Lung (tissue), 16 donors: ENCODE data around the gene SLC10A7. TPM values are rescaled to one million over a fixed set of nuclear protein-coding genes. Genes with fewer than 3 reads are reported as not detected.
A peak's percentile ranks its signal among the peaks of the same experiment; 100 is the strongest.

Source experiments
- ATAC-seq: fragments of 200-7000 bp; cut with Tn5 transposase; one replicate; pipeline ENCODE4 v1.9.1; 2020; ENCODE audit warnings: moderate number of reproducible peaks; ENCODE audit not compliant: insufficient read depth, low FRiP score
- DNase-seq, 3 donors: peaks; one replicate each; pipeline ENCODE4 v3.0.0-alpha.2; 2013 to 2017
- H3K27ac ChIP-seq, 2 donors: one replicate each; pipeline ENCODE4 v1.5.1; 2013; ENCODE audit warnings: mild to moderate bottlenecking in 2 of 2, moderate library complexity in 2 of 2, control low read depth in 1 of 2, inconsistent platforms in 1 of 2, low read depth in 1 of 2, low read length in 1 of 2
- H3K27me3 ChIP-seq, 3 donors: one replicate each; pipeline ENCODE4 v1.5.1; 2013; ENCODE audit warnings: low read length in 2 of 3; ENCODE audit not compliant: control insufficient read depth in 3 of 3, insufficient read depth in 3 of 3
- H3K36me3 ChIP-seq, 4 donors: one replicate each; pipeline ENCODE4 v1.5.1; 2013; ENCODE audit warnings: low read length in 4 of 4, mild to moderate bottlenecking in 1 of 4, moderate library complexity in 1 of 4; ENCODE audit not compliant: control insufficient read depth in 4 of 4, insufficient read depth in 4 of 4
- H3K4me1 ChIP-seq, 5 donors: one replicate each; pipeline ENCODE4 v1.5.1; 2013; ENCODE audit warnings: low read length in 5 of 5, mild to moderate bottlenecking in 2 of 5, moderate library complexity in 1 of 5; ENCODE audit not compliant: control insufficient read depth in 5 of 5, insufficient read depth in 5 of 5
- H3K4me3 ChIP-seq: one replicate; pipeline ENCODE4 v1.5.1; 2013; ENCODE audit warnings: mild to moderate bottlenecking, control low read depth, moderate library complexity
- H3K9ac ChIP-seq, 2 donors: one replicate each; pipeline ENCODE4 v1.5.1; 2013; ENCODE audit warnings: low read length in 2 of 2, control low read depth in 1 of 2; ENCODE audit not compliant: insufficient read depth in 1 of 2
- H3K9me3 ChIP-seq, 4 donors: one replicate each; pipeline ENCODE4 v1.5.1; 2013; ENCODE audit warnings: low read length in 3 of 4, mild to moderate bottlenecking in 1 of 4, moderate library complexity in 1 of 4; ENCODE audit not compliant: control insufficient read depth in 4 of 4, insufficient read depth in 3 of 4
- CTCF ChIP-seq: IDR thresholded peaks from 2 replicates; pipeline ENCODE4 v1.5.1; 2012; ENCODE audit warnings: mild to moderate bottlenecking; ENCODE audit errors: control extremely low read depth, extremely low read depth
- whole genome bisulfite sequencing, 2 donors: extraction: QIAGEN DNeasy Blood & Tissue Kit; methylation state at CpG; one replicate each; pipeline ENCODE4 v1.1.7; 2013; 5-methylcytosine and 5-hydroxymethylcytosine counted together
- long read RNA-seq, 5 donors: transcript quantifications; one replicate each; lab custom pipeline, GENCODE V29; 2026
- polyA plus RNA-seq, 2 donors: library from polyadenylated mRNA; stranded (reverse); fragments of 200-250 nt; gene quantifications; one replicate each; pipeline ENCODE4 v1.2.1, GENCODE V29; 2013
- total RNA-seq, 2 donors: library from RNA; depleted of rRNA in 1 of 2; stranded (reverse); fragments of >200 nt in 1 of 2; gene quantifications; one replicate each; pipeline ENCODE4 v1.2.1, GENCODE V29; 2014 to 2021
- donor health status: control.
- donor health status: control.
- donor health status: Bipolar disorder and iron deficiency.
- donor health status: healthy.
- donor health status: DM: yes; HTN: yes; CAD: no.

The SLC10A7 gene
- total RNA-seq (10 to 100 TPM; 18.9 to 33.4 TPM), polyA plus RNA-seq (1 to 10 TPM; 3.2 to 7.7 TPM)
- long read RNA-seq, donor 1: 0 reads
- long read RNA-seq, donor 2: 0 reads
- long read RNA-seq, donor 3: 0 reads
- long read RNA-seq, donor 4: 0 reads
- long read RNA-seq, donor 5, partial matches to known transcripts: 0 of 4 reads
- long read RNA-seq, donor 5, other reads (novel, unspliced or antisense): 0 of 4 reads

GRCh38 chr4:146521541-146522097, at the start of gene SLC10A7:
SLC10A7 (minus strand) TSS chr4:146521940; CDS start chr4:146521717, 223 bp downstream.
- ATAC-seq (peak; percentile 87), DNase-seq (peak; percentile 83 to 90 (median 85))
- Histone ChIP-seq H3K27me3 (no peaks in the 10 kb centered on the region), H3K9me3 (no peaks in the 10 kb centered on the region), H3K4me1 (peaks cover 3 to 22% (median 9%) of the 10 kb centered on the region in 5 donors), H3K27ac (peak within 1 kb of the TSS; percentile 86 to 91), H3K4me3 (peak within 1 kb of the TSS; percentile 78), H3K9ac (peak within 1 kb of the TSS; percentile 96 to 97), H3K36me3 (peaks cover 0 to 2% (median under 1%) of the 10 kb centered on the region in 4 donors)
- no peak for TF ChIP-seq CTCF
- 1% methylated on average over 30 of the region's 30 CpGs for WGBS, 2 donors

GRCh38 chr4:146567396-146567795, 45.7 kb upstream of the SLC10A7 start:
- H3K36me3 ChIP-seq: no peaks in the 10 kb centered on the region
- TF ChIP-seq CTCF: no peak
- H3K4me1 ChIP-seq: no peaks in the 10 kb centered on the region
- no peaks in the 10 kb centered on the region for H3K9me3 ChIP-seq
- WGBS, 2 donors: 53 to 54% methylated on average over 2 of the region's 2 CpGs
- ATAC-seq (no peak), DNase-seq (no peak)
- H3K4me3 ChIP-seq: no peak overlapping the region
- no peak overlapping the region for H3K27ac ChIP-seq
- H3K9ac ChIP-seq: no peak overlapping the region
- no peaks in the 10 kb centered on the region for H3K27me3 ChIP-seq

- Histone ChIP-seq H3K27me3 (no peaks in the 10 kb centered on the region), H3K9me3 (no peaks in the 10 kb centered on the region), H3K9ac (no peak overlapping the region), H3K36me3 (no peaks in the 10 kb centered on the region), H3K27ac (no peak overlapping the region), H3K4me1 (no peaks in the 10 kb centered on the region), H3K4me3 (no peak overlapping the region)
- no peak for TF ChIP-seq CTCF
- 52% methylated on average over 3 of the region's 3 CpGs for WGBS, 2 donors
- ATAC-seq (no peak), DNase-seq (no peak)
Observed at GRCh38 chr4:146564492-146564891, 42.8 kb upstream of the SLC10A7 start.
